ENCODE results near the gene TTLL10.

DNA sequence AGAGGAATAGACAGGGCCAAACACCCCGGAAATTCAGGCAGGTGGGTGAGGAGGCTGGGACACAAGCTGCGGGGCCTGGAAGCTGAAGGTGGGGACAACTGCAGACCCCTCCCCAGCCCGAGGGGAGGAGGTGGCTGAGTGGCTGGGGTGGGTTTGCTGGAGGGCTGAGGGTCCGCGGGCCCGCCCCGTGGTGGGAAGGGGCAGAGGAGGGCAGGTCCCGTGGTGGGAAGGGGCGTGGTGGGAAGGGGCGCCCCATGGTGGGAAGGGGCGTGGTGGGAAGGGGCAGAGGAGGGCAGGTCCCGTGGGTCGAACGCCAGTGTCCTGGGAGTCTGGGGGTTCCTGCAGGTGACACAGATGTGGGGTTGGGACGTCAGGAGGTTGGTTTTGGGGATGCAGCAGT is 24.3 kb upstream of the TTLL10 start:
- TF ChIP-seq TAF1 (conservative IDR thresholded peaks at IDR 0.05) (no peak), FOXA1 (IDR thresholded peaks at IDR 0.05) (no peak), SP1 (IDR thresholded peaks at IDR 0.05) (no peak)
- TF ChIP-seq, protein P1, sequence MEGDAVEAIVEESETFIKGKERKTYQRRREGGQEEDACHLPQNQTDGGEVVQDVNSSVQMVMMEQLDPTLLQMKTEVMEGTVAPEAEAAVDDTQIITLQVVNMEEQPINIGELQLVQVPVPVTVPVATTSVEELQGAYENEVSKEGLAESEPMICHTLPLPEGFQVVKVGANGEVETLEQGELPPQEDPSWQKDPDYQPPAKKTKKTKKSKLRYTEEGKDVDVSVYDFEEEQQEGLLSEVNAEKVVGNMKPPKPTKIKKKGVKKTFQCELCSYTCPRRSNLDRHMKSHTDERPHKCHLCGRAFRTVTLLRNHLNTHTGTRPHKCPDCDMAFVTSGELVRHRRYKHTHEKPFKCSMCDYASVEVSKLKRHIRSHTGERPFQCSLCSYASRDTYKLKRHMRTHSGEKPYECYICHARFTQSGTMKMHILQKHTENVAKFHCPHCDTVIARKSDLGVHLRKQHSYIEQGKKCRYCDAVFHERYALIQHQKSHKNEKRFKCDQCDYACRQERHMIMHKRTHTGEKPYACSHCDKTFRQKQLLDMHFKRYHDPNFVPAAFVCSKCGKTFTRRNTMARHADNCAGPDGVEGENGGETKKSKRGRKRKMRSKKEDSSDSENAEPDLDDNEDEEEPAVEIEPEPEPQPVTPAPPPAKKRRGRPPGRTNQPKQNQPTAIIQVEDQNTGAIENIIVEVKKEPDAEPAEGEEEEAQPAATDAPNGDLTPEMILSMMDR (IDR thresholded peaks at IDR 0.05; ENCODE audit: low read depth, low read length, missing input control) = no peak
- TF ChIP-seq, protein P2, sequence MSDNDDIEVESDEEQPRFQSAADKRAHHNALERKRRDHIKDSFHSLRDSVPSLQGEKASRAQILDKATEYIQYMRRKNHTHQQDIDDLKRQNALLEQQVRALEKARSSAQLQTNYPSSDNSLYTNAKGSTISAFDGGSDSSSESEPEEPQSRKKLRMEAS (IDR thresholded peaks at IDR 0.05) = no peak

Data from liver (tissue), 3 donors.